GM15510 (cell line): ENCODE measurements around the gene APBA3.

Source experiments
- POLR2A ChIP-seq: IDR thresholded peaks from 3 replicates; pipeline ENCODE4 v1.6.1; 2011; ENCODE audit warnings: borderline replicate concordance; ENCODE audit not compliant: insufficient read length; ENCODE audit errors: extremely low read depth

APBA3 gene

DNA sequence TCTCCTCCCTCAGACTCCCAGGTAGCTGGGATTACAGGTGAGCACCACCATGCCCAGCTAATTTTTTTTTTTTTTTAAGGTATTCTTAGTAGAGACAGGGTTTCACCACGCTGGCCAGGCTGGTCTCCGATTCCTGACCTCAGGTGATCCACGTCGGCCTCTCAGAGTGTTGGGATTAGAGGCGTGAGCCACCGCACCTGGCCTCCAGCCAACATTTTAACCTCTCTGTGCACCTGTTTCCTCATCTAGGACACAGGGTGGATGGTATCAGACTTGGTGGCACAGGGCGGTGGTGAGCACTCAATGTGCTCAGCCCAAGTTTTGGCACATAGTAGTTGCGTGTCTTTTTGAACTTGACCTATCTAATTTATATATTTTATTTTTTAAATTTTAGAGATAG is 12.5 kb downstream of the APBA3 start:
- no peak for TF ChIP-seq POLR2A

DNA sequence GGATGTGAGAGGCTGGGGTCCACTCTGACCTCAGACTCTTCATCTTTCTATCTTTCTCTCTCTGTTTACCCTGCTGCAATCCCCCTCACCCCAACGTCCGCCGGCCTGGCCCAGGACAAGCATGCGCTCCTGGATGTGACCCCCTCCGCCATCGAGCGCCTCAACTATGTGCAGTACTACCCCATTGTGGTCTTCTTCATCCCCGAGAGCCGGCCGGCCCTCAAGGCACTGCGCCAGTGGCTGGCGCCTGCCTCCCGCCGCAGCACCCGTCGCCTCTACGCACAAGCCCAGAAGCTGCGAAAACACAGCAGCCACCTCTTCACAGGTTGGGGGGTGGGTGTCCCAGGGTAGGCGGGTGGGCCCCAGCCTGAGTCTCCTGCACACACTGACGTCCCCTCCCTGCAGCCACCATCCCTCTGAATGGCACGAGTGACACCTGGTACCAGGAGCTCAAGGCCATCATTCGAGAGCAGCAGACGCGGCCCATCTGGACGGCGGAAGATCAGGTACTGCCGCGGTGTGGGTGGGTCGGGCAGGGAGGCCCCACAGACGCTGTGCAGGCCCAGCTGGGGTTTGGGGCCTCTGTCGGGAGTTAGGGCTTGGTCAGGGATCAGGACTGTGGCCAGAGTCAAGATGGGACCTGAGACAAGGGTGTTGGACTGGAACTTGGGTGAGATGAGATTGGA is 15.0 kb downstream of the APBA3 start:
- no peak for TF ChIP-seq POLR2A

DNA sequence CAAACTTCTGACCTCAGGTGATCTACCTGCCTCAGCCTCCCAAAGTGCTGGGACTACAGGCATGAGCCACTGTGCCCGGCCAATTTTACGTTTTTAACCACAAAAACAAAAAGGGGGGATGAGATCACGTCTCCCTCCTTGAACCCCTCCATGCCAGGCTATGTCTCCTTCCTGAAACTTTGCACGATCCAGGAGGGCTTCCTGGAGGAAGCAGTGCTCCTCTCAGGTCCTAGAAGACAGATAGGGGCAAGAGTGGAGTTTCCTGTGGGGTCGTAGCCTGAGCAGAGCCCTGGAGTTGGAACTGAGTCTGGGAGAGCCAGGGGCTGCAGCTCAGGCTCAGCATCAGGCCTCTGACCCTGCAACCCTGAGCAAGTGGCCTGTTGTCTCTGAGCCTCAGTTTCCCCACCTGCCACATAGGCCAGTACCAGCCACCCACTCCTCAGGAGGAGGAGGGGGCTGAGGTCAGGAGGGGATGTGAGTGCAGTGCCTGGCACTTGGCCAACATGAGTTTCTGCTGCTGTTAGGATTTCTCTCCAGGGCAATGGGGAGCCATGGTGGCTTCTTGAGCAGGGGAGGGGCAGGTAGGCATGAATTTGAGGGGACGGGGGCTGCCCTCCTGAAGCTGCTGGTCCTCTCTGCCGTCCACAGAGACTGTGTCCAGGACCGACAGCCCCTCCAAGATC is 16.0 kb downstream of the APBA3 start:
- TF ChIP-seq POLR2A = no peak

DNA sequence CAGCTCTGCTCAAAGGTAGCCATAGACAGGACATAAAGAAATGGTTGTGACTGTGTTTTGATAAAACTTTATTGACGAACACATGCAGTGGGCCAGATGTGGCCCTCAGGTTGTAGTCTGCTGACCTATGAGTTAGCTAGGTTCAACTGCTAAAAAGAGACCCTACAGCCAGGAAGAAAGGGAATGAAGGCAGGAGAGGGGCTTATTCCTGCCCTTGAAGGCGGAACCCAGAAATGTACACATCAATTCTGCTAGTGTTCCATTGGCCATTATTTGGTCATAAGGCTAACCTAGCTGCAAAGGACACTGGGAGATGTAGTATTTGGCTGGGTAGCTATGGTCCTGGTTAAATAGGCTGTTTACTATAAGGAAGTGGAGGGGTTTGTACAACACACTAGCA is 18.0 kb downstream of the APBA3 start:
- TF ChIP-seq POLR2A = no peak

DNA sequence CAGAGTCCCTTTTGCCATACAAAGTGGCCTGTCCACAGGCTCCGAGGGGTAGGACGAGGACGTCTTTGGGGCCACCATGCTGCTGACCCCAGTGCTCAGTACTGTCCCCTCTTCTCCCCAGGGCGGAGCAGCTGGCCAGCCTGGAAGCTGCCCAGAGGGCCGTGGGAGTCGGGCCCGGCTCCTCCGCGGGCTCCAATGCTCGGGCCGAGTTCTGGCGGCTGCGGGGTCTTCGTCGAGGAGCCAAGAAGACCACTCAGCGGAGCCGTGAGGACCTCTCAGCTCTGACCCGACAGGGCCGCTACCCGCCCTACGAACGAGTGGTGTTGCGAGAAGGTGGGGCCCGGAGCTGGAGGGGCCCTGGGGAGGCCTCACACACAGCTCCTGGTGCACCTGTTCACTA is 21.1 kb downstream of the APBA3 start:
- TF ChIP-seq POLR2A = no peak

DNA sequence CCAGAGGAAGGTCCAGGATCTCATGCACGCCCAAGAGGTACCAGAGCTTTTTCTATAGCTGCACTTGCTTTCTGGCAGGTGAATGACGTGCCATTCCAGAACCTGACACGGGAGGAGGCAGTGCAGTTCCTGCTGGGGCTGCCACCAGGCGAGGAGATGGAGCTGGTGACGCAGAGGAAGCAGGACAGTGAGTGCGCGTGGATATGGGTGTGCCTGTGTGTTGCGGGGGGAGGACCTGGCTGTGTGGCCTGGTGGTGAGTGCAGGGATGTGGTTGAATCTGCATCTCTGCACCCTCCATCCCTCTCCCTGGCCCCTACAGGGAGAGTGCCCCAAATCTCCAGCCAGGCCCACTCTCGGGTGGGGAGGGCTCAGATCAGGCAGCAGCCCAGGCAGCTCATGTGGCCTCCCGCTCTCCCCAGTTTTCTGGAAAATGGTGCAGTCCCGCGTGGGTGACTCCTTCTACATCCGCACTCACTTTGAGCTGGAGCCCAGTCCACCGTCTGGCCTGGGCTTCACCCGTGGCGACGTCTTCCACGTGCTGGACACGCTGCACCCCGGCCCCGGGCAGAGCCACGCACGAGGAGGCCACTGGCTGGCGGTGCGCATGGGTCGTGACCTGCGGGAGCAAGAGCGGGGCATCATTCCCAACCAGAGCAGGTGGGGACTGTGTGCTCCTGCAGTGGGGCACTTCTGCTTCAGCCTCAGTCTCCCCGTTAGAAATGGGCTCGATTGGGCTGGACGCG is 22.8 kb downstream of the APBA3 start:
- TF ChIP-seq POLR2A = no peak

DNA sequence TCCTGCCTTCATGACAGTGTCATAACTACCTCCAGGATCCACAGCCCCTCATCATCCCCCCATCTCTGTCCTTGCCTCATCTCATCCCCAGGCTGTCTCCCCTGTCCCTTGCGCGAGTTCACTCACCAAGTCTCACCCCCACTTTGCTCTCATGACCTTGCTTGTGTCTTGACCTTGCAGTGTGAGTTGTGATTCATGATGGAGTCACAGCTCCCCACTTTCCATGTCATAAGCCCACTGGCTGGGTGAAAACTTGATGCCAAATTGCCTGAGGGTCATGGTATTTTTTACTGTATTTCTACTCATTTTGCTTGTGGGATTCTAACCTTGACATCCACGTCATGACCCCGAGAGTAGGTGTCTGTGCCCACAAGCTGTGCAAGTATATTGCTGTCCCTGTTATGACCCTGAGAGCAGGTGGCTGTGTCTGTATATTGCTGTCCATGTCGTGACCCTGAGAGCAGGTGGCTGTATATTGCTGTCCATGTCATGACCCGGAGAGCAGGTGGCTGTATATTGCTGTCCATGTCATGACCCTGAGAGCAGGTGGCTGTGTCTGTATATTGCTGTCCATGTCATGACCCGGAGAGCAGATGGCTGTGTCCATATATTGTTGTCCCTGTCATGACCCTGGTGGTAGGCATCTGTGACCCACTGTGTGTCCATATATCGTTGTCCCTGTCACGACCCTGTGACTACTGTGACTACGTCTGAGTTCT is 23.8 kb downstream of the APBA3 start:
- TF ChIP-seq POLR2A = no peak

DNA sequence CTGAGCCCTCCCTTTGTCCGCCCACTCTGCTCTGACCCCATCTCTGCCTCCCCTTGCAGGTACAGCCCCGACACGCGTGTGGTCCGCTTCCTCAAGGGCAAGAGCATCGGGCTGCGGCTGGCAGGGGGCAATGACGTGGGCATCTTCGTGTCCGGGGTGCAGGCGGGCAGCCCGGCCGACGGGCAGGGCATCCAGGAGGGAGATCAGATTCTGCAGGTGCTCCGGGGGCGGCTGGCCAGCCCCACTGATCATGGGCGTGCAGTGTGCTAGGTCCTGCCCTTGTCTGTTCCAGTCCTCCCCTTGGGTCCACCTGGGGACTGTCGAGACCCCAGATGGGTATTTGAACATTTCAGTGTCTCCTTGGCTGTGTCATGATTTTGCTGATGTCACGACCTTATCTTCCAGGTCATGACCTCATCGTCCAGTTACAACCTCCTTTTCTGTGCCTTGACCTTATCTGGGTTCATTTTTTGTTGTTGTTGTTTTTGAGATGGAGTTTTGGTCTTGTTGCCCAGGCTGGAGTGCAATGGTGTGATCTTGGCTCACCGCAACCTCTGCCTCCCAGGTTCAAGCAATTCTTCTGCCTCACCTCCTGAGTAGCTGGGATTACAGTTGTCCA is 25.3 kb downstream of the APBA3 start:
- no peak for TF ChIP-seq POLR2A

DNA sequence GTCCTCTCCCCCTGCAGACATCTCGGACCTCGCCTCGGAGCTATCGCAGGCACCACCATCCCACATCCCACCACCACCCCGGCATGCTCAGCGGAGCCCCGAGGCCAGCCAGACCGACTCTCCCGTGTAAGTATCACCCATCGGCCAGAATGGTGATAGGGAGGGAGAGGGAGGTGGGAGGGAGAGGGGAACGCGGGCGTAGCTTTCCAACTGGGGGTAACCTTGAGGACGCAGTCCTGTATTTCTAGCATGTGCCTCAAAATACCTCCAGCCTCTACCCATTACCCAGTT is 27.2 kb downstream of the APBA3 start:
- no peak for TF ChIP-seq POLR2A

DNA sequence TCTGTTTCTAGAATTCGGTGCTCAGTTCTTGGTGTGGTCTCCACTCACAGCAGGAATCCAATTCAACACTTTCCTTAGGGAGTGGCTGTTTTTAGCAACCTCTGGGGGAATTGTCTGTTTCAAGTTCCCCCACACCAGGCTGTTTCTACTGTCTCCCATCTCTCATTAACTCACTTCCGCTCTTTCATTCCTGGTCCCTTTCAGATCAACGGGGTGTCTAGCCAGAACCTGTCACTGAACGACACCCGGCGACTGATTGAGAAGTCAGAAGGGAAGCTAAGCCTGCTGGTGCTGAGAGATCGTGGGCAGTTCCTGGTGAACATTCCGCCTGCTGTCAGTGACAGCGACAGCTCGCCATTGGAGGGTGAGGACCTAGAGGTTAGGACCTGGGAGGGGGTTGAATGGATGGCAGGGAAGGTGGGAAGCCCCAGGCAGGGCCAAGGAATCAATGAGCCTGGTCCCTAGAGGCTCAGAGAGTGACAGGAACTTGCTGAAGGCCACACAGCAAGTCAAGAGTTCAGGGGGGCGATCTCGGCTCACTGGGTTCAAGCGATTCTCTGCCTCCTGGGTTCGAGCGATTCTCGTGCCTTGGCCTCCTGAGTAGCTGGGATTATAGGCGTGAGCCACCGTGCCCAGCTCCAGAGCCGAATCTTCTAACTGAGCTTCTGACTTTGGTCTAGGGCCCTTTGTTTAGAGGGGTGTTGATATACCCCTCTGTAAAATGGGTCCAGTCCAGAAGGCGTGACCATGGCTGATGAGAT is 27.8 kb downstream of the APBA3 start:
- TF ChIP-seq POLR2A = no peak

DNA sequence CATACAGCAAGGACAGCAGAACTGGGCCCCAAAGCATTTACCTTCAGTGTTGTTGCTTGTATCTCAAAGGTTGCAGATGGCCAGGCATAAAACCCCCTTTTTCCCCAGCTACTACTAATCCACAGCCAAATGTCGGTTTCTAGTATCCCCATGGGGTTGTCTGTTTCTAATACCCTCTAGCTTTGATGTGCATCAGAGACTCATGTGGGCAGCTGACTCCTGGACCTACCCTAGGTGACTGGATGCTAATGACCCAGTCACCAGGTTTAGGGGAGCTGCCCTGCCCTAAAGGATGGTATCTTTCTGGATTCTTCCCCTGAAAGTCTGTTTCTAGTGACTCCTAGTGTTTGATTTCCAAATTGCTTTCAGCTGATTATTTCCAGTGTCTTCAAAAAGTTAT is 29.4 kb downstream of the APBA3 start:
- no peak for TF ChIP-seq POLR2A

DNA sequence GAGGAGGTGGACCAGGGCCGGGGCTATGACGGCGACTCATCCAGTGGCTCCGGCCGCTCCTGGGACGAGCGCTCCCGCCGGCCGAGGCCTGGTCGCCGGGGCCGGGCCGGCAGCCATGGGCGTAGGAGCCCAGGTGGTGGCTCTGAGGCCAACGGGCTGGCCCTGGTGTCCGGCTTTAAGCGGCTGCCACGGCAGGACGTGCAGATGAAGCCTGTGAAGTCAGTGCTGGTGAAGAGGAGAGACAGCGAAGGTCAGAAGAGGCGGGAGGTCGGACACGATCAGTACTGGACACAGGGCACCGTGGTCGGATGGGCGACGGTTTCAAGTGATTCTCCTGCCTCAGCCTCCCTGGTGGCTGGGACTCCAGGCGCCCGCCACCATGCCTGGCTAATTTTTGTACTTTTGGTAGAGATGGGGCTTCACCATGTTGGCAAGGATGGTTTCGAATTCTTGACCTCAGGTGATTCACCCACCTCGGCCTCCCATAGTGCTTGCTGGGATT is 31.0 kb downstream of the APBA3 start:
- no peak for TF ChIP-seq POLR2A

DNA sequence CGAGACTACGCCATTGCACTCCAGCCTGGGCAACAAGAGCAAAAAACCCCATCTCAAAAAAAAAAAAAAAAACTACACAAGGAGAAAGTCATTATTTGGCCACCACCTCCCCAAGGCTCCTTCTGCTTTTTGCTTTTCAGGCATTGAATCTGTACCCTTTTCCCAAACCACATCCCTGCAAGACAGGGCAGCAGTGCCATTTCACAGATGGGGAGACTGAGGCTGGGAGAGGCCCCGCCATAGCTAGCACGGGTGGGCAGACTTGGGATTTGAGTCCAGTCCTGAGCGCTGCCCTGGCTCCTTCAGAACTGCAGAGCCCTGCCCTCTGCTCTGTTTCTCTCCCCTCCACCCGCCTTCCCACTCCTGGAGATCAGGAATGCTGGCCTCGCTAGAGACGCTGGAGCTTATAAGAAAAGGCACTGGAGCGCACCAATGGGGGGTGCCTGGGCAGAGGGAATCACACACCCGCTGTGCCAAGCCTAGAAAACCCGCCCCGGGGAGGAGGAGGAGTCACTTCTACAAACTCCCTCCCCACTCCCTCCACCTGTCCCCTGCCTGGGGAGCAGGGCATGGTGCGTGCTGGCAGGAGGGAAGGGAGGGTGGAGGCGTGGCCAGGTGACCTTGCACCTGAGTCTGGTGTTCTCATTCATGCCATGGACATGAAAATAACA is 35.7 kb downstream of the APBA3 start:
- TF ChIP-seq POLR2A = no peak
